ENCODE results near the gene GPR39.

GPR39 gene

DNA sequence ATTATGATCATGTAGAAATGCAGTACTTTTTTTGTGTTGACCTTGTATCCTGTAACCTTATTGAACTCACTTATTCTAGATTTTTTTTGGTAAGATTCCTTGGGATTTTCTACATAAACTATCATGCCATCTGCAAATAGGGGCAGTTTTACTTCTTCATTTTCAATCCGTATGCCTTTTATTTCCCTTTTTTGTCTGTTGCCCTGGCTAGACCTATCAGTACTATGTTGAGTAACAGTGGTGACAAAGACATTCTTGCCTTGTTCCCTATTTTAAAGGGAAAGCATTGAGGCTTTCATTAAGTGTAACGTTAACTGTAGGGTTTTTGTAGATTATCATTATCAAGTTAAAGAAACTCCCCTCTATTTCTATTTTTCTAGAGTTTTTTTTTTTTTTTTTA, 161.1 kb downstream of the GPR39 start:
- DNase-seq = no peak

- no peak for DNase-seq
Measured at GRCh38 chr2:132581591-132581990, 165.0 kb downstream of the GPR39 start.

DNA sequence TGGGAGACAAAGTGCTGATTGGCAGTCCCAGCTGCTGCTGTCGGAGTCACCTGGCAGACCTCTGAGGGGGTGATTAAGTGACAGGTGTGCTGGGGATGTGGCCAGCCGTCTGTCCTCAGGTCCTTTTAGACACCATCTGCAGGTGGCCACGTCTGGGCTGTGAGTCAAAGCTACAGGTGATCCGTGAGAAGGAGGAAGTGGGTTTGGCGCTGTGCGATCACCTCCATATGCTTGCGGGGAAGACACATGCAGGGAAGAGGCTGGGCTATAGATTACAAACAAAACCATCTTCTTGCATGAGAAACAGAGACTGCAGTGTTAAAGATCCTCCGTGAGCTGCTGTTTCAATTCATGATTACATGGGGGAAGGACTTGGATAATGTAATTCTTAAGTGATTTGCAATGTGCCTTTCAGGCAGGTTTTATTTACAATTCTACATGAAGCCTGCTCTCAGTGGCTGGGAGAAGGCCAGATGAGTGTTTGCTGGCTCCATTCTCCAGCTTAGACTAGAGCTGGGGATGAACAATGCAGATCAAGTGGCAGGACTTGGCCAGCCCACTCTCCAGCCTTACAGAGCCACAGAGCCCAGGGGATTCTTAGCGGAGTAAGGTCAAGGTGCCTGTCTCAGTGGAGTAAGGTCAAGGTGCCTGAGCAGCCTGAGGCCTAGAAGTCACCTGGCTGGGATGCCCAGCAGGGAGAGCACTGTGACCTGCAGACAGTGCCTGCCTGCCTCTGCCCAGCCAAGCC, 165.6 kb downstream of the GPR39 start:
- peak; percentile 97 for DNase-seq

DNA sequence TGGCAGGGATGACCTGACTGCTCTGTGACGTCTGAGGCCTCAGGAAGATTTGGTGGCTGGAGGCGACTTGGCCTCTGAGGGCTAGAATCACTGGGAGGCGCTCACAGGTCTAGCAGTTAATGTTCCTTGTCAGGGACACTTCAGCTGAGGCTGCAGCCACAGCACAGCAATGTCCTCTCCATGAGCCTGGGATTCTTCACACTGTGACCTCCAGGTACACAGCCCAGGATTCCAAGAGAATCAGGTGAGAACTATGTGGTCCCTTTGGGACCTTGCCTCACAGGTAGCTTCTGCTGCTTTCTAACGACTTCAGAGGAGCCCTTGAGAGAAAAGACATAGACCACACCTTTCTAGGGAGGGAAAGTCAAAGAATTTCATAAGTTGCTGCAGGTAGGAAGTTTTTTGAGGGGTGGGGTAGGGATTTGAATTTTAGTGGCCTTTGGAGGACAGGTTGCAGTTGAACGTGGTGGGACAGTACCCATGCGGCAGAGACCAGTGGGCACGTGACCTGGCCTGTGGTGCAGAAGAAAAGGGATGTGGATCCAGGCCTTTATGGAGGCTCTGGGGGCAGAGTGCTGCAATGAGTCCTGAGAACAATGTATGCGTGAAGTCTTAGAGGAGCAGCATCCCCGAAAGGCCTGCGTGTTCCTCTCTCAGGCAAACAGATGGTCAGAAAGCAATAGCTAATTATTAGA, 167.2 kb downstream of the GPR39 start:
- DNase-seq = no peak

DNA sequence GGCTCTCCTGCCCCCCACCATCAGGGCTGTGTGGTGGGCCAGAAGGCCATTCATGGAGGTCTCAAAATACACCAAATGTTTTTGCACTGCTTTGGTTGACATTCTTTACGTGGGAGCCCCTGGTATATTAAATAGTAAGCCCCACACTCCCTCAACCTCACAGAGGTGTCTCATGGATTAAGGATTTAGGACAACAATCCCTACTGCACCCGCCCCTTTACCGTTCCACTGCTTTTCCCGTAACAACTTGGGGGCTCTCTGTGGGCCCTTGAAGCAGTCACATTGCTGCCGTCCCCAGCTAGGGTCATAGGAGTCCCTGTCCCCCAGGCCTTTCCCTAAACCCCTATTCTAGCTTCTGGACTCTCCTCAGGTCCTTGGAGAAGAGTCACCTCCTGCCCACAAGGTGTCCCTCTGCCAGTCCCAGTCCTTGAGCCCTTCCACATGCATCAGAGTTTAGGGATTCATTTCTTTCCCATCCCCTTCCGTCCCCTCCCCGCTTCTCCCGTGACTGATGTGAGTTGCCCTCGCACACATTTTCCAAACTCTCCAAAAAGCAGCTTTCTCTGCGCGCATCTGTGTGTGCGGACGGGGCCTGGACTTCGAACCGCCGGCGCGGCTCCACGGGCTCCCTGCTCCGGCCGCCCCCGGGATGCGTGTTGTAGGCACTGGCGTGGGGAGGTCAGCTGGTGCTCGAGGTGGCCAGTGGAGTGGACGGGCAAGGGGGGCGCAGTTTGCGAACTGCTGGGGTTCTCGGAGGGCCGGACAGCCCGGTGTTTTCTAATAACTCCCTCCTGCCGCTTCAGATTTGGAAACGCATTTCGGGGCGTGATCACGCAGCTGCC, 168.6 kb downstream of the GPR39 start:
- no peak for DNase-seq

GRCh38 chr2:132586101-132586511, 169.5 kb downstream of the GPR39 start:
- DNase-seq = no peak

- no peak for DNase-seq
Measured at GRCh38 chr2:132586835-132587234, 170.2 kb downstream of the GPR39 start.

GRCh38 chr2:132588576-132588975, 172.0 kb downstream of the GPR39 start:
- DNase-seq = no peak

GRCh38 chr2:132589111-132589830, 172.7 kb downstream of the GPR39 start:
- no peak for DNase-seq

GRCh38 chr2:132589966-132590365, 173.4 kb downstream of the GPR39 start:
- no peak for DNase-seq

- no peak for DNase-seq
Measured at GRCh38 chr2:132593171-132593570, 176.6 kb downstream of the GPR39 start.

GRCh38 chr2:132595186-132595585, 178.6 kb downstream of the GPR39 start:
- no peak for DNase-seq

GRCh38 chr2:132595693-132596092, 179.1 kb downstream of the GPR39 start:
- DNase-seq = no peak

DNA sequence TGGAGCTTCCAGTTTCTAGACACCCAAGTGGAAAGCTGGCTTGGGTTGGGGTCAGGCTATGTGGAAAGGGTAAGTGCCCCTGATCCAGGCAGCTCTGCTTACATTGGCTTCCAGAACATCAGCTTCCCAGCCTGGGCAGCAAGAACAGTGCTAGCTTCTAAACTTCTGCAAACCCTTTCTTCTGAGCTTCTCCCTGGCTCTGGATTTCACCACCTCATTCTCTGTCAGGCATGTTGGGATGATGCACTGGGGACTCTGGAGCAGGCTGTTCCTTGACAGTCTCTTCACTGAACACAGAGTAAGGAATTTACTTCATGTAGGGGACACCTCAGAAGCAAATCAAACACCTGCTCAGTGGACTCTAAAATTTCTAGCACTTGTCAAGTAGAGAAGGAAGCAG, 180.6 kb downstream of the GPR39 start:
- no peak for DNase-seq

DNA sequence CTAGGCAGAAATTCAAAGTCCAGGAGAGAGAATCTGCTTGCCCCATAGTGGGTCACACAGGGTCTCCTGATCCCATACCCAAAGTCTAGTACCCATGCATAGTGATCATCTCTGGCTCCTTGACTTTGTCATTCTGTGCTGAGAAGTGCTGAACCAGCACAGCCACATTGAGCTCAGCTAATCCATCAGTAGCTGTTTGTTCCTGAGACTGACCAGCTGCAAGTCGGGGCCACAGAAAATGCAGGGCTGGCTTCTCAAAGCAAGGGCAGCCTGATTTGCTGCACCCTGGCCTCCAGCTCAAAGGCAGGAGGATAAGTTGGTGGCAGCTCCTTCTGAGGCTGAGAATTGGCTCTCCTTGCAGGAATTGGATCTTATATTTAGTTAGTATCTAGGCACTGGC, 181.2 kb downstream of the GPR39 start:
- no peak for DNase-seq

GRCh38 chr2:132598536-132598935, 181.9 kb downstream of the GPR39 start:
- DNase-seq = no peak

DNA sequence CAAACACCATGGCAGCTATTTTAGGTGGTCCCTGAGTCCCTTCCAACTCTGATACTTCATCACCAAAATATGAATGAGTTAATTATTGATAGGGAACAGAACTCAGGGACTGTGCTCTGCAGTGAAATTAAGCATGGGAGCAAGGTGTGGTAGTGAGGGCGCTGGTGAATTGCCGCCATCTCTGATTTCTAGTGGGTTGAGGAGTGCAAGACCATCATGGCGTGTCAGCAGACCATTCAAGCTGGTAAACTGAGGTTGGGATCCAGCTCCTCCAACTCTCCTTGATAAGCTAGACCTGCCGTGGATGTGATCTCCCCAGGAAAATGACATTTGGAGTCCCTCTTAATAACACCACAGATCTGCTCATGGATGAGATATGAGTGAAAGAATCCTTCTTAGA, 183.0 kb downstream of the GPR39 start:
- DNase-seq = no peak

DNA sequence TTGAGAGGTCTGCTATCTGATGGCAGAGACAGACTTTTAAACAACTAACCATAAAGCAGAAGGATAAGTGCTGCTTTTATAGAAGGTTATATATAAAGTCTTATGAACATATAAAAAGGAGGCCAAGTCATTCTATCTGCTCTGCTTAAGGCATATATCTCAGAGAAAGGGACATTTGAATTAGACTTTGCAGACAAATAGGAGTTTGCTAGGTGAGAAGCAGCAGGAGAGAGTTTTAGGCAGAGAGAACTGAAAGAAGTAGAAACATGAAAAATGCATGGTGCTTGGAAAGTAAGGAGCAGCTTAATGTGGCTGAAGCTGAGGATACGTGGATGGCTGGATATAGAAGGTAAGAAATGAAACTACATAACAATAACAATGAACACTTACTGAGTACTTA, 188.0 kb downstream of the GPR39 start:
- DNase-seq = no peak

DNA sequence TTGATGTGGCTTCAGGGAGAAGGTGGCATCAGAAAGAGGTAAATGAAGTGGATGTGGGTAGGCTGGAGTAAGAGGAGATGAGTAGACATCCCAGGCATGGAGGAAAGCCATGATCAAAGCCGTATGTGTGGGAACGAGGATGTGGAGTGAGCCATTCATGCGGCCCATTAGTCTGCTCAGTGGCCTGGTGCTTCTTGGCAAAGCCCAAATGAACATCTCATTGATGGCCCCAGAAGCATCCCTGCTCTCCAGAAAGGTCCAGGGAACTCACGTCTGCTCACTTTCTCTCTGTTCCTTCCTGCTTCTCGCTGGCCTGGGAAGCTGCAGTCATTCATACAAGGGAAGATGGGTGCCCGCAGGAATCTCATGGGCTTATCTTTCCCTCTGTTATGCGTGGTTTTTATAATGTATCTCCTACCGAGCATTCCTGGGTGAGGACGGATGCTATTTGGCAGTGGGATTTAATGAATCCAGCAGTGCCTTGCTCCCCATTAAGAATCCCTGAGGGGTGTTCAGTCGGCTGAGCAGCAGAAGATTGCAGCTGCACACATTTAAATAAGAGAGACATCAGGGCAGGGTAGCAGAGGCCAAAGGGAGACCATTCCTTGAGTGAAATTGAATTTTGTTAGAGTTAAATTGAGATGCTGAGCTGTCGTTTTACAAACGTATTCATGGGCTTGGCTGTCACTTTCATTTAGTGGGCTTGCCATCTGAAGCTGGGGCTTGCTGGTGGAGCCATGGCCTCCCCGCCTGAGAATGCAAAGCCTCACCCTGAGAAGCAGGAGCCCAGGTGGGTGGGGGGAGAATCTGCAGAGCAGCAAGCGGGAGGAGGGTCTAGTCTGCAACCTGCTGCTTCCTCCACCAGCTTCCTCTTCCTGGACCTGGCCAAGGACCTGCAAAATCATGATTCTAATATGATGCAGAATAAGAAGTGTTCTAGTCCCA, 188.9 kb downstream of the GPR39 start:
- DNase-seq = no peak

DNA sequence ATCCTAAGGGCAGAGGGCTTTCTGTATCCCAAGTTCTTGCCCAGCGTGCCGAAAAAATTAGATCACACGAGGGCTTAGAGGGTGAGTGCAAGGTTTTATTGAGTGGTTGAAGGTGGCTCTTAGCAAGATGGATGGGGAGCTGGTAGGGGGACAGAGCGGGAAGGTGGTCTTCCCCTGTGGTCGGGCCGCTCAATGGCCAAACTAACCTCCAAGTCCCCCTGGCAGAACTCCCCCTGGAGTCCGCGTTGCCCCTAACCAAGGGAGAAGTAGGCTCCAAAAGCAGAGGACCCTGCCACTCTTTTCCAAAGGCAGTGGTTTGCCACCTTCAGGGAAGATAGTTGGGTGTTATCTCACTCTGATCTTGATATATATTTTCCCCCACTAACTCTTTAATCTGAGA, 190.0 kb downstream of the GPR39 start:
- DNase-seq = no peak

GRCh38 chr2:132607426-132608090, 191.0 kb downstream of the GPR39 start:
- no peak for DNase-seq

All from NCI-H345 (cell line).